Measurements from ENCODE around the gene FNDC8. TPM values are rescaled to one million over a fixed set of nuclear protein-coding genes. Genes with fewer than 3 reads are reported as not detected.

The FNDC8 gene
- total and polyA plus RNA-seq, 2 donors from 2014 or later = not detected

DNA sequence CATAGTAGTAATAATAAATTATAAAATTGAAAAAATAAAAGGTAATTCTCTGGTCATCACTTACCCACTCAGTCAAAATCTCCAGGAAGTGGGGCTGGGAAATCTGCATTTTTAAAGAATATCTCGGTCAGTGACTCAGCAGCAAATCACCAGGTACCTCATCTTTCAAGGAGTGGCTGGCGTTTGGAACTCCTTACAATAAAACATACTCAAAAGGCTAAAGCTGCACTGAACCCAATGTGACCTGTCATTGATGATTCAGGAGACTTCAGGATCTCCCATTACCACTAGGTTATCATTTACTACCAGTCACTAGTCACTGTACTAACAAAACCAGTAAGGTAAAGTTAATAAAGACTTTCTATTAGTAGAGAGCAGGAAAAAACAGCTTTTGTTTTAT is 36.4 kb upstream of the FNDC8 start:
- no peaks in the 10 kb centered on the region for H3K27me3 ChIP-seq (ENCODE audit: control insufficient read depth, insufficient read depth, low read length)
- DNase-seq = no peak
- no peaks in the 10 kb centered on the region for H3K36me3 ChIP-seq (ENCODE audit: control insufficient read depth in 2 of 3, insufficient read depth in 3 of 3, low read length in 3 of 3)
- H3K4me3 ChIP-seq (ENCODE audit: low read length in 3 of 3) = no peak overlapping the region
- FAIRE-seq = no peak
- H3K9me3 ChIP-seq (ENCODE audit: control insufficient read depth in 2 of 3, insufficient read depth in 1 of 3, low read length in 3 of 3) = no peaks in the 10 kb centered on the region
- peaks cover 0 to 11% (median 8%) of the 10 kb centered on the region in 3 donors for H3K4me1 ChIP-seq (ENCODE audit: control insufficient read depth in 2 of 3, insufficient read depth in 2 of 3, low read depth in 1 of 3, low read length in 3 of 3)
- H3K9ac ChIP-seq (ENCODE audit: low read length in 3 of 3) = no peak overlapping the region
- no peak overlapping the region for H3K27ac ChIP-seq (ENCODE audit: low read depth in 2 of 2, low read length in 2 of 2)
- intact Hi-C loops (cut with DNase I) = no loop called here
- TF ChIP-seq, protein P1, sequence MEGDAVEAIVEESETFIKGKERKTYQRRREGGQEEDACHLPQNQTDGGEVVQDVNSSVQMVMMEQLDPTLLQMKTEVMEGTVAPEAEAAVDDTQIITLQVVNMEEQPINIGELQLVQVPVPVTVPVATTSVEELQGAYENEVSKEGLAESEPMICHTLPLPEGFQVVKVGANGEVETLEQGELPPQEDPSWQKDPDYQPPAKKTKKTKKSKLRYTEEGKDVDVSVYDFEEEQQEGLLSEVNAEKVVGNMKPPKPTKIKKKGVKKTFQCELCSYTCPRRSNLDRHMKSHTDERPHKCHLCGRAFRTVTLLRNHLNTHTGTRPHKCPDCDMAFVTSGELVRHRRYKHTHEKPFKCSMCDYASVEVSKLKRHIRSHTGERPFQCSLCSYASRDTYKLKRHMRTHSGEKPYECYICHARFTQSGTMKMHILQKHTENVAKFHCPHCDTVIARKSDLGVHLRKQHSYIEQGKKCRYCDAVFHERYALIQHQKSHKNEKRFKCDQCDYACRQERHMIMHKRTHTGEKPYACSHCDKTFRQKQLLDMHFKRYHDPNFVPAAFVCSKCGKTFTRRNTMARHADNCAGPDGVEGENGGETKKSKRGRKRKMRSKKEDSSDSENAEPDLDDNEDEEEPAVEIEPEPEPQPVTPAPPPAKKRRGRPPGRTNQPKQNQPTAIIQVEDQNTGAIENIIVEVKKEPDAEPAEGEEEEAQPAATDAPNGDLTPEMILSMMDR (IDR thresholded peaks at IDR 0.05; ENCODE audit: borderline replicate concordance, extremely low read depth, insufficient read depth) = no peak

DNA sequence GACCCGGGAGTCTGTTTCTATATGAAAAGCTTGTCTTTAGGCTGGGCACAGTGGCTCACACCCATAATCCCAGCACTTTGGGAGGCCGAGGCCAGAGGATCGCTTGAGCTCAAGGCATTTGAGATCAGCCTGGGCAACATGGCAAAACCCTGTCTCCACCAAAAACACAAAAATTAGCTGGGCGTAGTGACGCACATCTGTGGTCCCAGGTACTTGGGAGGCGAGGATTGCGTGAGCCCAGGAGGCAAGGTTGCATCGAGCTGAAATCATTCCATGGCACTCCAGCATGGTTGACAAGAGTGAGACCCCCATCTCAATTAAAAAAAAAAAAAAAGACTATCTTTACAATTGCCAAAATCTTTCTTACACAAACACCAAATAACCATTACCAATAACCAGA is 35.3 kb upstream of the FNDC8 start:
- no peaks in the 10 kb centered on the region for H3K9me3 ChIP-seq (ENCODE audit: control insufficient read depth in 2 of 3, insufficient read depth in 1 of 3, low read length in 3 of 3)
- no peaks in the 10 kb centered on the region for H3K27me3 ChIP-seq (ENCODE audit: control insufficient read depth, insufficient read depth, low read length)
- intact Hi-C loops (cut with DNase I) = no loop called here
- no peak overlapping the region for H3K27ac ChIP-seq (ENCODE audit: low read depth in 2 of 2, low read length in 2 of 2)
- no peak overlapping the region for H3K4me3 ChIP-seq (ENCODE audit: low read length in 3 of 3)
- DNase-seq = no peak
- FAIRE-seq = no peak
- TF ChIP-seq, protein P1 (IDR thresholded peaks at IDR 0.05; ENCODE audit: borderline replicate concordance, extremely low read depth, insufficient read depth) = no peak
- H3K9ac ChIP-seq (ENCODE audit: low read length in 3 of 3) = no peak overlapping the region
- H3K4me1 ChIP-seq (ENCODE audit: control insufficient read depth in 2 of 3, insufficient read depth in 2 of 3, low read depth in 1 of 3, low read length in 3 of 3) = peaks cover 0 to 8% (median 6%) of the 10 kb centered on the region in 3 donors
- H3K36me3 ChIP-seq (ENCODE audit: control insufficient read depth in 2 of 3, insufficient read depth in 3 of 3, low read length in 3 of 3) = no peaks in the 10 kb centered on the region

DNA sequence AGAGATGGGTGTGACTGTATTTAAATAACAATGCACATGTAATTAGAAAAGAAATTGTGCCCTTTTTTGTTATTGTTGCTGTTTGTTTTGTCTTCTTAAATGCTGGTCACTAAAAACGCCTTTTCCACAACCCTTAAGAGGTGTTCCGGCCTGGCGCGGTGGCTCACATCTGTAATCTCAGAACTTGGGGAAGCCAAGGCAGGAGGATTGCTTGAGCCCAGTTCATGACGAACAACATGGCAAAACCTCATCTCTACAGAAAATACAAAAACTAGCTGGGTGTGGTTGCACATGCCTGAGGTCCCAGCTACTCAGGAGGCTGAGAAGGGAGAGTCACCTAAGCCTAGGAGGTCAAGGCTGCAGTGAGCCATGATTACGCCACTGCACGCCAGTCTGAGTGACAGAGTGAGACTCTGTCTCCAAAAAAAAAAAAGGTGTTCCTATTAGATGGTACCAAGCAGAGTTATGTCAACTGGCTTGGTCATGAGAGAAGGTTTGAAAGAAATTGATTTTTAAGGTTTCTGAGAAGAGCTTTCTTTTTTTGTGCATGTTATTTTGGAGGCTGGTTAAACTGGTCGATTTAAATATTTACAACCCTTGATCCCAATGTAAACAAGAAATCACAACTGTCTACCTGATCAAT is 34.4 kb upstream of the FNDC8 start:
- no peaks in the 10 kb centered on the region for H3K36me3 ChIP-seq (ENCODE audit: control insufficient read depth in 2 of 3, insufficient read depth in 3 of 3, low read length in 3 of 3)
- peak overlapping the region in 1 of 3 donors; percentile 81 for H3K9ac ChIP-seq (ENCODE audit: low read length in 3 of 3)
- intact Hi-C loops (cut with DNase I) = no loop called here
- peaks cover 0 to 8% (median 0%) of the 10 kb centered on the region in 3 donors for H3K4me1 ChIP-seq (ENCODE audit: control insufficient read depth in 2 of 3, insufficient read depth in 2 of 3, low read depth in 1 of 3, low read length in 3 of 3)
- no peak overlapping the region for H3K27ac ChIP-seq (ENCODE audit: low read depth in 2 of 2, low read length in 2 of 2)
- no peaks in the 10 kb centered on the region for H3K9me3 ChIP-seq (ENCODE audit: control insufficient read depth in 2 of 3, insufficient read depth in 1 of 3, low read length in 3 of 3)
- H3K4me3 ChIP-seq (ENCODE audit: low read length in 3 of 3) = peak overlapping the region in 2 of 3 donors; percentile 67 to 96
- TF ChIP-seq, protein P1 (IDR thresholded peaks at IDR 0.05; ENCODE audit: borderline replicate concordance, extremely low read depth, insufficient read depth) = no peak
- DNase-seq (no peak), FAIRE-seq (no peak)
- no peaks in the 10 kb centered on the region for H3K27me3 ChIP-seq (ENCODE audit: control insufficient read depth, insufficient read depth, low read length)

Data from kidney (tissue), 14 donors.